ENCODE measurements around the gene NPR2.

Gene NPR2

GRCh38 chr9:35858458-35858857, 67.1 kb downstream of the NPR2 start:
- DNase-seq (ENCODE audit: low spot score), result no peak

Measured in HuH-7 (cell line).